OCI-LY3 (cell line): Measurements from ENCODE around the gene CTF1.

Experiments
- H2AFZ ChIP-seq: fragments of 200-600, 300-600 bp; shearing (Covaris generic); 2 replicates; pipeline ENCODE4 v1.6.0; 2014; ENCODE audit warnings: antibody characterized with exemption, low read depth, low read length
- H3K27ac ChIP-seq: fragments of 200-600, 300-600 bp; sonication (generic); 2 replicates; pipeline ENCODE4 v1.5.1; 2014; ENCODE audit warnings: mild to moderate bottlenecking, low read length, moderate library complexity, mixed read lengths
- H3K27me3 ChIP-seq: fragments of 200-600, 300-600 bp; sonication (generic); 2 replicates; pipeline ENCODE4 v1.6.1; 2014; ENCODE audit warnings: low read depth, low read length, mixed read lengths
- H3K36me3 ChIP-seq: fragments of 200-600, 300-600 bp; sonication (generic); replicated peaks from 2 replicates; pipeline ENCODE3; 2014; ENCODE audit warnings: low read depth, low read length, mixed read lengths
- H3K4me1 ChIP-seq: fragments of 300-600, 200-600 bp; sonication (generic); 2 replicates; pipeline ENCODE4 v1.6.1; 2014; ENCODE audit warnings: low read length, mixed read lengths
- H3K4me2 ChIP-seq: fragments of 200-600, 300-600 bp; sonication (generic); 2 replicates; pipeline ENCODE4 v1.6.1; 2014; ENCODE audit warnings: low read length, mixed read lengths
- H3K4me3 ChIP-seq: fragments of 300-600, 200-600 bp; sonication (generic); 2 replicates; pipeline ENCODE4 v1.5.1; 2014; ENCODE audit warnings: antibody characterized with exemption, mild to moderate bottlenecking, low read length, moderate library complexity
- H3K79me2 ChIP-seq: fragments of 300-600, 200-600 bp; shearing (Covaris generic); 2 replicates; pipeline ENCODE4 v1.6.1; 2014; ENCODE audit warnings: mild to moderate bottlenecking, low read length, mixed read lengths
- H3K9ac ChIP-seq: fragments of 300-600, 200-600 bp; shearing (Covaris generic); 2 replicates; pipeline ENCODE4 v1.6.0; 2014; ENCODE audit warnings: mild to moderate bottlenecking, low read length, moderate library complexity
- H3K9me3 ChIP-seq: fragments of 200-600, 300-600 bp; shearing (Covaris generic); 2 replicates; pipeline ENCODE4 v1.6.1; 2014; ENCODE audit warnings: low read length, mixed read lengths; ENCODE audit not compliant: insufficient read depth
- H4K20me1 ChIP-seq: fragments of 200-600, 300-600 bp; sonication (generic); 2 replicates; pipeline ENCODE4 v1.6.1; 2016; ENCODE audit warnings: low read length, mixed read lengths; ENCODE audit not compliant: insufficient read depth
- CTCF ChIP-seq: fragments of 200-600, 300-600 bp; sonication (generic); IDR thresholded peaks from 2 replicates; pipeline ENCODE4 v1.5.1; 2014; ENCODE audit warnings: antibody characterized with exemption, low read length, low read depth
- EZH2phosphoT487 ChIP-seq: fragments of 200-600 bp; shearing (Covaris generic); IDR thresholded peaks from 2 replicates; pipeline ENCODE4 v1.6.1; 2018; ENCODE audit warnings: antibody characterized with exemption, mixed run types, low read depth

The CTF1 gene

GRCh38 chr16:30924076-30924912 lies 27.9 kb downstream of the CTF1 start:
- Histone ChIP-seq H3K79me2 (no peaks in the 10 kb centered on the region), H3K27ac (no peak overlapping the region), H3K27me3 (no peaks in the 10 kb centered on the region), H3K9ac (peak overlapping the region; percentile 79), H3K4me3 (peak overlapping the region; percentile 79), H3K9me3 (no peaks in the 10 kb centered on the region), H2AFZ (no peak overlapping the region), H3K4me1 (peaks cover 7% of the 10 kb centered on the region), H4K20me1 (no peaks in the 10 kb centered on the region), H3K36me3 (no peaks in the 10 kb centered on the region), H3K4me2 (peak overlapping the region; percentile 93)
- TF ChIP-seq EZH2phosphoT487: no peak
- TF ChIP-seq CTCF: no peak

GRCh38 chr16:30924913-30925631 lies 28.7 kb downstream of the CTF1 start:
- Histone ChIP-seq H4K20me1 (no peaks in the 10 kb centered on the region), H3K4me2 (peak overlapping the region; percentile 93), H3K27me3 (no peaks in the 10 kb centered on the region), H3K79me2 (no peaks in the 10 kb centered on the region), H3K27ac (no peak overlapping the region), H3K9ac (peak overlapping the region; percentile 79), H3K4me3 (peak overlapping the region; percentile 79), H3K4me1 (peaks cover 7% of the 10 kb centered on the region), H3K9me3 (no peaks in the 10 kb centered on the region), H3K36me3 (no peaks in the 10 kb centered on the region), H2AFZ (no peak overlapping the region)
- TF ChIP-seq EZH2phosphoT487 (no peak), CTCF (no peak)

- no peak overlapping the region for H3K4me2 ChIP-seq
- H3K27ac ChIP-seq: no peak overlapping the region
- H3K9ac ChIP-seq: no peak overlapping the region
- no peaks in the 10 kb centered on the region for H3K79me2 ChIP-seq
- H3K4me1 ChIP-seq: peaks cover 7% of the 10 kb centered on the region
- no peak for TF ChIP-seq CTCF
- TF ChIP-seq EZH2phosphoT487: no peak
- no peak overlapping the region for H3K4me3 ChIP-seq
- no peak overlapping the region for H2AFZ ChIP-seq
- no peaks in the 10 kb centered on the region for H4K20me1 ChIP-seq
- no peaks in the 10 kb centered on the region for H3K27me3 ChIP-seq
- no peaks in the 10 kb centered on the region for H3K9me3 ChIP-seq
- no peaks in the 10 kb centered on the region for H3K36me3 ChIP-seq
These were observed 29.2 kb downstream of the CTF1 start for GRCh38 chr16:30925632-30925987.

GRCh38 chr16:30925995-30926811 lies 29.8 kb downstream of the CTF1 start:
- Histone ChIP-seq H3K9me3 (no peaks in the 10 kb centered on the region), H3K4me3 (no peak overlapping the region), H3K79me2 (no peaks in the 10 kb centered on the region), H3K9ac (no peak overlapping the region), H3K4me1 (peaks cover 7% of the 10 kb centered on the region), H3K27ac (no peak overlapping the region), H3K36me3 (no peaks in the 10 kb centered on the region), H3K4me2 (no peak overlapping the region), H3K27me3 (no peaks in the 10 kb centered on the region), H4K20me1 (no peaks in the 10 kb centered on the region), H2AFZ (no peak overlapping the region)
- no peak for TF ChIP-seq CTCF
- TF ChIP-seq EZH2phosphoT487: no peak
